A172 (cell line): ENCODE data around the gene POLR3K. TPM values are rescaled to one million over a fixed set of nuclear protein-coding genes. Genes with fewer than 3 reads are reported as not detected.

Source experiments
- DNase-seq: peaks from one replicate; pipeline ENCODE4 v3.0.0-alpha.2; 2015; ENCODE audit warnings: low spot score
- total RNA-seq: library from RNA; depleted of rRNA; stranded (reverse); fragments of >200 nt; shearing (Covaris generic); gene quantifications from 2 replicates; pipeline ENCODE4 v1.2.3, GENCODE V29; 2014

POLR3K gene
- total RNA-seq, 1 experiment from 2014 or later: 15.9 TPM

GRCh38 chr16:79151-80054 is 26.0 kb upstream of the POLR3K start:
- DNase-seq: no peak

- DNase-seq: no peak
Measured at GRCh38 chr16:78444-79150, 25.2 kb upstream of the POLR3K start.

- DNase-seq: peak; percentile 64
Measured at GRCh38 chr16:77807-78443, 24.5 kb upstream of the POLR3K start, which contains the start of gene MPG. MPG (plus strand) TSS chr16:78225; CDS start chr16:78310, 85 bp downstream.

- DNase-seq: no peak
Measured at GRCh38 chr16:77273-77806, 23.9 kb upstream of the POLR3K start.

GRCh38 chr16:76535-77272 is 23.3 kb upstream of the POLR3K start:
- peak; percentile 95 for DNase-seq

GRCh38 chr16:75580-76501 is 22.4 kb upstream of the POLR3K start:
- DNase-seq: peak; percentile 81

GRCh38 chr16:74747-75334 is 21.4 kb upstream of the POLR3K start:
- DNase-seq: no peak

- DNase-seq: no peak
Measured at GRCh38 chr16:74051-74746, 20.8 kb upstream of the POLR3K start.

GRCh38 chr16:72561-73548 is 19.4 kb upstream of the POLR3K start, which contains the start of gene RHBDF1:
RHBDF1 (minus strand) TSS chr16:72631; CDS start chr16:65015, 7,616 bp downstream.
- peak; percentile 55 for DNase-seq

GRCh38 chr16:71540-72401 is 18.4 kb upstream of the POLR3K start:
- DNase-seq: peak; percentile 88

GRCh38 chr16:71210-71539 is 17.8 kb upstream of the POLR3K start:
- no peak for DNase-seq

- no peak for DNase-seq
Measured at GRCh38 chr16:69181-69580, 15.8 kb upstream of the POLR3K start.

GRCh38 chr16:67884-68789 is 14.7 kb upstream of the POLR3K start:
- no peak for DNase-seq

- no peak for DNase-seq
Measured at GRCh38 chr16:67183-67791, 13.9 kb upstream of the POLR3K start.
